Activated CD4-positive, alpha-beta T cell treated with anti-CD3 and anti-CD28 coated beads for 48 hours (primary cell): Measurements from ENCODE around the gene TSPAN4.
A peak's percentile ranks its signal among the peaks of the same experiment; 100 is the strongest.

Experiments used
- DNase-seq: peaks from one replicate; pipeline ENCODE4 v3.0.0-alpha.2; 2020

TSPAN4 gene

GRCh38 chr11:808427-809286 is 34.0 kb upstream of the TSPAN4 start:
- peak; percentile 52 for DNase-seq

DNA sequence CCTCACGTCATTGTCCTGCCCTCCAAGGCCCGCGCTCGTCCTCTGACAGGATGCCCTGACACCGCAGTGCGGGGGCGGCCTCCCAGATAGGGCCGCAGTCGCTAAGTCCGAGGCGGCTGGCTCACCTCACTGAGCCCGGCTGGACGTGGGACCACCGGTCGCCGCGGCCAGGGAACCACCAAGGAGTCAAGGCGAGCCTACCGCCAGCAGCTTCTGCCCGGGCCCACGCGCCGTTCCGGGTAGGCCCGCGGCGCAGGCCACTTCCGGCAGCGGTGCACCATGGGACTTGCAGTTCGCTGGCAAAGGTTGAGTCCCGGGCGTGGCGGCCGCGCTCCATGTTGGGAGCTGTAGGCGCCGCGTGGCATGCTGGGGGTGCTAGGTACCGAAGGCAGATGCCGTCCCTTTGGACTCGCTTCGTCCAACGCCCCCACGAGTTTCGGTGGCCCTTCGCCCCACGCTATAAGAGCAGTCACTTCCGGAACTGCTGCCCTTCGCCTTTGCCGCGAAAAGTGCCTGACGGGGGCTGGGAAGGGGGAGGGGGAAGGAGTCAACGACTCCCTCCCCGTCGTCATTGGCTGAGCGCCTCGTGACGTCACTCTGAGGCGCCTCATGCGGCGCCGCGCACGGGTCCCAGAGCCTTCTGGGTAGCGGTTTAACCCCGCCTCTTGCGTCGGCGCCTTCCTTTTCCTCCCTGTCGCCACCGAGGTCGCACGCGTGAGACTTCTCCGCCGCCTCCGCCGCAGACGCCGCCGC is 33.2 kb upstream of the TSPAN4 start, which contains the start of gene RPLP2:
RPLP2 (plus strand) TSS at position 681 of the 753 bp plus-strand sequence. CDS start 268 bp downstream, outside the sequence.
- DNase-seq, result peak; percentile 98

DNA sequence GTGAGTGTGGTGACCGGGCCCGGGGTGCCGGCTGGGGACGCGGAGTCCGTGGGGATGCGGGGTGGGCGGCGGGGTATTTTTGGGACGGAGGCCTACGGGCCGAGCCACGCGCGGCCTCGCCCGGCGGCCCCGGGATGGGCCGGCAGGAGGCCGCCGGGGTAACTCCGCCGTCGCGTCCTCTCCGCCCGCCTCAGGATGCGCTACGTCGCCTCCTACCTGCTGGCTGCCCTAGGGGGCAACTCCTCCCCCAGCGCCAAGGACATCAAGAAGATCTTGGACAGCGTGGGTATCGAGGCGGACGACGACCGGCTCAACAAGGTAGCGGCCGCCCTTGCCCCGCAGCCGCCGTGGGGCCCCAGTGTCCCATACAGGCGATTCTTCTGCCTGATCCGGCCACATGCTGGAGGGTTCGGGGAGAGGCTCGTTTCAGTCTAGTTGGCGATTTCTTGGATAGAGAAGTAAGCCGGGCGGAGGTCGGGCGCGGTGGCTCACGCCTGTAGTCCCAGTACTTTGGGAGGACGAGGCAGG is 32.5 kb upstream of the TSPAN4 start:
- DNase-seq, result no peak

DNA sequence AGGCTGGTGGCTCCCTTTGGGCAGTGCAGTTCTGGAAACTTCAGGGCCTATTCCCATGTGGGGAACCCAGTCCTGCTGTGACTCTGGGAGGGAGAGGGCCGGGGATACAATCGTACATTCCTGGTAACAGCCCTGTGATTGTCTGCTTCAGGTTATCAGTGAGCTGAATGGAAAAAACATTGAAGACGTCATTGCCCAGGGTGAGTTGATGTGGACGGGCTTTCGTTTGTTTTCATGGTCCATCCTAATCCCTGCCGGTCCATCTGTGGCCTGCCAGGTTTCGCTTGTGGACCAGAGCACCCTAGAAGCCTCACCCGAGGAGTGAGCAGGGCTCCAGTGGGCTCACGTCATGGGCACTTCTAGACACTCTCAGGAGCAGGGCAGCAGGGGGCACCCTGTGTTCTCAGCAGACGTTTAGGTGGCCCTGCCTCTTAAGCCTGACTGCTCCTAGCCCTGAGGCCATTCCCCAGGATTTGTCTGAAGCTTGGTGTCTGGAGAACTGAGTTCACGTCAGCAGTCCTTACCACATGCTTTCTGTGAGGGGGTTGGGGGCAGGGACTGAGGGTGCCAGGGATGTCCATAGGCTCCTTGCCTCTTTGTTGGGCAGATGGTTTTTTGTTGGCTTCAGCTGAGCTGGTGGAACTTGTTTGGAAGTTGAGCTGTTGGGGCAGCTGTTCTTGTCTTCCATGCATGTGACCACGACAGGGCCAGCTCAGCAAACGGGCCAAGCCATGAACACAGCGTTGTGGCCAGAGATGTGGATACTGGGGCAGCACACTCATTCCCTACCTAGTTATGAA is 31.0 kb upstream of the TSPAN4 start:
- no peak for DNase-seq

DNA sequence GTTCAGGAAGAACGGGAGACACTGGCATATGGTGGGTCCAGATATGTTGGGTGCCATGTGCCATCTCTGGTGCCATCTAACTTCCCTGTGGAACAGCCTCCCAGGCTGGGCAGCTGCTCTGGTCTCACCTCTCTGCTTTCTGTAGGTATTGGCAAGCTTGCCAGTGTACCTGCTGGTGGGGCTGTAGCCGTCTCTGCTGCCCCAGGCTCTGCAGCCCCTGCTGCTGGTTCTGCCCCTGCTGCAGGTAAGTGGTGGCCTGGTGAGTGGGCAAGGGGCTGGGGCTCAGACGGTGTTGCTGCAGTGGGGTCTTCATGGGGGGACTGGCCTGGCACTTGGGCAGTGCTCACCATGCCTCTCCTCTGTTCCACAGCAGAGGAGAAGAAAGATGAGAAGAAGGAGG is 30.3 kb upstream of the TSPAN4 start:
- DNase-seq, result no peak

DNA sequence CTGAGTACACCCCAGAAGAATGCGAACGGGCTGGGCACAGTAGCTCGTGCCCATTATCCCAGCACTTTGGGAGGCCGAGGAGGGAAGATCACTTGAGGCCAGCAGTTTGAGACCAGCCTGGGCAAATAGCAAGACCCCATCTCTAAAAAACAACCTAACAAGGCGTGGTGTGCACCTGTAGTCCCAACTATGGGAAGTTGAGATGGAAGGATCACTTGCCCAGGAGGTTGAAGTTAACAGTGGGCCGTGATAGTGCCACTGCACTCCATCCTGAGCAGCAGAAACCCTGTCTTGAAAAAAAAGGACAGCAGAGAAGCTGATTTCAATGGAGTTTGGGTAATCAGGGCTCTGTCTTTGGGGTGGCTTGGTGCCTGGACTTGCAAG is 29.6 kb upstream of the TSPAN4 start:
- DNase-seq, result no peak

GRCh38 chr11:813456-814096 is 29.1 kb upstream of the TSPAN4 start:
- DNase-seq, result no peak

DNA sequence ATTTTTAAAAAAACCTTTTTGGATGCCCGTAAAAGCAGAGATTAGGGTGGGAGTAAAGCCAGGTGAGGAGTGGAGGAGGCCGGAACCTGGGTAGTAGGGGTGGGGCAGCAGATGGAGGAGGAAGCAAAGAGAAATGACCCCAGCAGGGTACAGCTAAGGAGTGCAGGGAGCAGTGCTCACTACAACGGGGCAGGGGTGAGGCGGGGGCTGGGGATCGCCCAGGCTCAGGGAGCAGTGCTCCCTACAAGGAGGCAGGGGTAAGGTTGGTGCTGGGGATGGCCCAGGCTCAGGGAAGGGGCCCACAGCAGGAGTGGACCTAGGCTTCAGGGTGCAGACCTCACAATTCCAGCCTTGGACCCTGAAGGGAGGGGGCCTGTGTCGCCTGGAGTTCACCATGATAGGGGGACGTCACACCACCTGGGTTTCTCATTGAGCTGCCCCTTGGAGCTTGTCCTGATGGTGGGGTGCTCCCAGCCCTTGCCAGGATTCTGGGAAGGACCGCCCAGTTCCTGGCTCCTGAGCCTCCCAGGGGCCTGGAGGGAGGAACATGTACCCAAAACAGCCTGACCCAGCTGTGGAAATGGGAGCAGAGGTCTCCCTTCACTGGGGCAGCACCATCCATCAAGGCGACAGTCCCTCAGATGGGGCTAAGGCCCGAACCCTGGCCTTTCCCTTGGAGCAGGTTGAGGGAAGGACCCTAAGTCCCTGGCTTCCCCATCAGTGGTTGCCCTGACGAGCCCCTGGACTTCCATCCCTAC is 26.8 kb upstream of the TSPAN4 start:
- no peak for DNase-seq

DNA sequence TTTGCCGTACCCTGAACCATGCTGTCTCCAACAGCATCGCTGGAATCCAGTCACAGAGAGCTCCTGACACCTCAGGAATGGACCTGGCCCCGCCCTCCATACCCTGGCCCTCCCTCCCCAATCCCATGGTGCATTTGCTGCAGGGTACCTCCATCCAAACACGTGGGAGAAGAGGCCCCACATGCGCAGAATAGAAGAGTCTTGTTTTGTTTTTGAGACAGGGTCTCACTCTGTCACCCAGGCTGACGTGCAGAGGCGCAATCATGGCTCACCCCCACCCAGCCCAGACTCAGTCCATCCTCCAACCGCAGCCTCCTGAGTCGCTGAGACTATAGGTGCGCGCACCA is 26.2 kb upstream of the TSPAN4 start:
- no peak for DNase-seq

DNA sequence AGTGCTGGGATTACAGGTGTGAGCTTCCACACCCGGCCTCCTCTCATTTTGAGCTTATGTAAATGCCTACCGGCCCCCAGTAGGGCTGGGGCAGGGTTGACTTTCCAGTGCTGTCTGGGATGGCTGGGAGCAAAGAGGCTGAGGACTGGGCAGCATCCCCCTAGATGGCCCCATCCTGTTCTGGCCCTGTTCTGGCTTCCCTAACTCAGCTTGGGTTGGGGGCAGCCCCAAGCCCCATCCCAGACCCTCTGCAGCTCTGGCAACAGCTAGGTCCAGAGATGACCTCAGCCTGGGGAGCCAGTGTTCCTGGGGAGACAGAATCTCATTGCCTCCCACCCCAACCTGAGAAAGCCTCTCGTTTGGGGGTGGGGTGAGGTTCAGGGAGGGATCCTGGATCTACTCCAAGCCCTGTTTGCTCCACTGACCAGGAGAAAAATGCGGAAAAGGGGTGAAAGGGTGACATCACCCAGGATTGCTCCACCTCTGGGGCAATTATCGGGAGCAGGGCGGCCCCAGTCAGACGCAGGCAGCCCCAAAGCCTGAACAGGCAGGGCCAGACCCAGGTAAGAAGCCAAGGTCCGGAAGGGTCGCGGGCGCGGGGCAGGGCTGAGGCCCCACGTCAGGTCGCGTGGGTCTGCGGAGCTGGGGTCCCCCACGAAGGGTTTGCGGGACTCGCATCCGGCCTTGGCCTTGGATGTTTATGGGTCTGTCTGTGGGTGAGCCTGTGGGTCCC is 24.1 kb upstream of the TSPAN4 start, which contains the start of gene PNPLA2:
PNPLA2 (plus strand) TSS at position 519 of the 733 bp plus-strand sequence. CDS start 805 bp downstream, outside the sequence.
- no peak for DNase-seq

- peak; percentile 93 for DNase-seq
These were observed 23.3 kb upstream of the TSPAN4 start for GRCh38 chr11:819129-819931.

DNA sequence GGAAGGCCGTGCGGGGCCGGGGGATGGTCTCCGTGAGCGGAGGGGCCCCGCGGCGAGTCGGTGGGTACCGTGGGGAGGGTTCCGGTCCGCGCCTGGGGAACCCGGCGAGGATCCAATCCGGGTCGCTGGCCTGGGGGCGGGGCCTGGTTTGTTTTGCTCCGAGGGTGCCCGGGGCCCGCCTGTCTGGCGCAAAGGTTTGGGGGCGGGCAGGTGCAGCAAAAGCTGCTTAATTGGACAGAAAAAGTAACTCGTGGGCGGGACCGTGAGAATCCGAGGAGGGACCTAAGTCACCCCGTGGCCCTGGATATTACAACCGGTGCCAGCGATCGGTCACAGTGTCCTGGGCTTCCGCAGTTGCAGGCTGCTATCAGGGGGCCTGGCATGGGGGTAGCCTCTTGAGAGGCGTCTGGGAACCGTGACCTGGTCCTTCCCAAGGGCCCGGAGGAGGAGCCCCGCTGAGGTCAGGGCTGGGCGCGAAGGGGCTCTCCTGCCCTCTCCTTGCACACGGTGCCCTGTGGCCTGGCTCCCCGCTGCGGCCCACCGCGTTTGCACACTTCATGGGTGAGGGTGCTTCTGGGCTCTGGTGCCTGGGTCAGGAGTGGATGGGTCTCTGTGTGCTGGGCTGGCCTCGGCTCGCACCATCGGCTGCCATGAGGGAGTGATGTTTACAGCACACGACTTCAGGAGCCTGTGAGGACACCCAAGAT is 22.6 kb upstream of the TSPAN4 start:
- peak; percentile 96 for DNase-seq

DNA sequence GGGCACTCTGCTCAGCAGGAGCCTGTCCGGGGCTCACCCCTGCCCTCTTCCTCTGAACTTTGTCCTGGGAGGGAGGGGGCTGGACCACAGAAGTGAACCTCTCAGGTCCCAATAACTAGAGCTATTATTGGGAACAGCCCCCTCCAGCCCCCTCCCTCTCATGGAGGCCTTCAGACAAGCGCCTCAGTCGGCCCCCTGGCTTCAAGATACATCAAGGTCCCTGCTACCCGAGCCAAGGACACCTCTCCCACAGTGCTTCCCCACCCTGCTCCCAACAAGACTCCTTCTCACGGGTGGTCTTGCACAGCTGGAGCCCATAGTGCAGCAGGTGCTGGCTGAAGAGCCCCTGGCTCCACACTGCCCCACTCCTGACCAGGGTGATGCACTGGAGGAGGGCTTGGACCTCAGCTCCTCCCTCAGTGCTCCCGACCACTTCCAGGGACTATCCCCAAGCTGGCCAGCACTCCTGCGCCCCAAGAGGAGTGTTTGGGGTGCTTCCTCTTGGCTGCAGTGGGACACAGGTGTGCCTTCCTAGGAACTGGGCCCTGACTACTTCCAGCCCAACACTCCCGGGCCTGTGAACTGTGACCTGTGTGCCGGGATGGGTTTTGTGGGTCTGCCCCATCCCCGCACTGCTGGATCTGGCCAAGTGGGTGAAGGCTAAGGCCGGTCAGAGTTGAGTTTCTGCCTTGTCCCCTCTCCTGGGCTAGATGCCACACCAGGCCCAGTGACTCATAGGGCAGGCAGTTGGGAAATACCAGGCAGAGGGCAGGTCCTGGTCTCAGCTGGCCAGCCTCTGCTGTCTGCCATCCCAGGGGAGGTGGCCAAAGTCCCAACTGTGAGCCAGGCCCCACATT is 21.8 kb upstream of the TSPAN4 start:
- no peak for DNase-seq

DNA sequence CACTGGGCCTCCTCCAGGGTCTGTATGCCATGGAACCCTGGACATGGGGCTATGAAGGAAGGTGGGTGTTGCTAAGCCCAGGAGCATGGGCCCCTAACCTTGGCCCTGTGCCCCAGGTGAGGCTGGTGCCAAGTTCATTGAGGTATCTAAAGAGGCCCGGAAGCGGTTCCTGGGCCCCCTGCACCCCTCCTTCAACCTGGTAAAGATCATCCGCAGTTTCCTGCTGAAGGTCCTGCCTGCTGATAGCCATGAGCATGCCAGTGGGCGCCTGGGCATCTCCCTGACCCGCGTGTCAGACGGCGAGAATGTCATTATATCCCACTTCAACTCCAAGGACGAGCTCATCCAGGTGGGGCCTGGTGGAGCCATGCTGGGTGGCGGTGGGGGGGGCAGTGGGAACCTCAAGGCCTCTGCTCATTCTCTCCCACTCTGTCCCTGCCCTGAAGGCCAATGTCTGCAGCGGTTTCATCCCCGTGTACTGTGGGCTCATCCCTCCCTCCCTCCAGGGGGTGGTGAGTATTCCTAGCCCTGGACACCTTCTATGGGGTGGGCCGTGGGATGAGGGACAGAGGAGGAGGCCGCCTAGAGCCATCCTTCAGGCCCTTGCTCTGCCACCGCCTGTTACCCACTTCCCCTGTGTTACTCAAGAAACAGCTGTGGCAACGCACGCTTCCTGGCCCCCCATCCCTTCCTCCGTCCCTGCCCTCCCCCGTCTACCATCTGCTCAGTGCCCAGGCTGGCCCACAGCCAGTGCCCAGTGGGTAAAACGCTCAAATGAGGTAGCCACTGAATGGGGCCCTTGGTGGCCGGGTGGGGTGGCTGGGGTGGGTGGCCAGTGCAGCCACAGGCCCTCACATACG is 20.9 kb upstream of the TSPAN4 start:
- no peak for DNase-seq

DNA sequence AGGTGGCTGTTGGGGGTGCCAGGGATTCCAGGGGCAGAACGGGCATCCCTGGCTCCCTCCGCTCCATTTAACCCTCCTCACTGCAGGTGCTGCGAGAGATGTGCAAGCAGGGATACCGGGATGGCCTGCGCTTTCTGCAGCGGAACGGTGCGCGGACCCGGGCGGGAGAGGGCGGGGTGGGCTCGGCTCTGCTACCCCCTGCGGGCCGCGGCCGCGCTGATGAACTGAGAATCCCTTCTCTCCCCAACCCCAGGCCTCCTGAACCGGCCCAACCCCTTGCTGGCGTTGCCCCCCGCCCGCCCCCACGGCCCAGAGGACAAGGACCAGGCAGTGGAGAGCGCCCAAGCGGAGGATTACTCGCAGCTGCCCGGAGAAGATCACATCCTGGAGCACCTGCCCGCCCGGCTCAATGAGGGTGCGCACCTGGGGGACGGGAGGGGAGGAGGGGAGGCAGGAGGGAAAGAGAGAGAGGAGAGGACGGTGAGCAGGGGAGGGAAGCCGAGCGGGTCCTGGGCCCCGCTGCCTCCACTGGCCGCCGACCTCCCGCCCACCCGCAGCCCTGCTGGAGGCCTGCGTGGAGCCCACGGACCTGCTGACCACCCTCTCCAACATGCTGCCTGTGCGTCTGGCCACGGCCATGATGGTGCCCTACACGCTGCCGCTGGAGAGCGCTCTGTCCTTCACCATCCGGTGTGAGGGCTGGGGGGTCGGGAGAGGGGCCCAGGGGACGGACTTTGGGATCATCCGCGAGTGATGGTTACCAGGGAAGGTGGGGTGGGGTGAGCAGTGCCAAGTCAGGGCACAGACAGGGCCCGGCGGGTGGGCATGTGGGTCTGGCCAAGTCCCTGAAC is 19.0 kb upstream of the TSPAN4 start:
- no peak for DNase-seq

- no peak for DNase-seq
These were observed 18.3 kb upstream of the TSPAN4 start for GRCh38 chr11:824292-824880.
